Vagina (tissue), 2 donors: ENCODE measurements around the gene IKBKE. TPM values are rescaled to one million over a fixed set of nuclear protein-coding genes. Genes with fewer than 3 reads are reported as not detected.

ENCODE experiments used
- DNase-seq, 2 donors: peaks; one replicate each; pipeline ENCODE4 v3.0.0-alpha.2; 2017; ENCODE audit errors: extremely low spot score in 2 of 2
- H3K27ac ChIP-seq: fragments of 200-600 bp; sonication (generic); one replicate; pipeline ENCODE4 v1.5.1; 2019
- H3K27me3 ChIP-seq: fragments of 200-600 bp; sonication (generic); one replicate; pipeline ENCODE4 v1.5.1; 2019
- H3K36me3 ChIP-seq, 2 donors: fragments of 200-600 bp; sonication (generic); one replicate each; pipeline ENCODE4 v1.5.1; 2017 to 2019
- H3K4me1 ChIP-seq: fragments of 200-600 bp; sonication (generic); one replicate; pipeline ENCODE4 v1.5.1; 2019
- H3K4me3 ChIP-seq, 2 donors: fragments of 200-600 bp; sonication (generic); 1 replicate in 1 of 2; 2 replicates in 1 of 2; pipeline ENCODE4 v1.5.1; 2016 to 2019
- H3K9me3 ChIP-seq: fragments of 200-600 bp; sonication (generic); one replicate; pipeline ENCODE4 v1.5.1; 2019
- CTCF ChIP-seq, 3 experiments: fragments of 450-650 bp in 2 of 3; fragments of 200-600 bp in 1 of 3; sonication (generic) in 1 of 3; IDR thresholded peaks; one replicate each; pipeline ENCODE4 v1.5.1; 2017 to 2019; ENCODE audit warnings: antibody characterized with exemption in 3 of 3, mild to moderate bottlenecking in 2 of 3, moderate library complexity in 2 of 3
- POLR2A ChIP-seq, 2 donors: fragments of 450-650 bp; IDR thresholded peaks; one replicate each; pipeline ENCODE4 v1.6.1; 2017; ENCODE audit warnings: antibody characterized with exemption in 2 of 2, mild to moderate bottlenecking in 2 of 2, moderate library complexity in 2 of 2
- POLR2AphosphoS5 ChIP-seq, 2 donors: sonication (generic); formaldehyde crosslinking; IDR thresholded peaks; one replicate each; pipeline ENCODE4 v1.9.0; 2017; ENCODE audit warnings: antibody characterized with exemption in 2 of 2, mild to moderate bottlenecking in 2 of 2, low read depth in 1 of 2; ENCODE audit not compliant: insufficient read depth in 1 of 2
- intact Hi-C: fragments of 100-400 bp; cut with DNase I; formaldehyde crosslinking; loops from one replicate; pipeline ENCODE4 v1.15.1; 2023
- total RNA-seq: library from RNA; depleted of rRNA; stranded (reverse); fragments of >200 nt; gene quantifications from one replicate; pipeline ENCODE4 v1.2.3, GENCODE V29; 2016

The IKBKE gene
- total RNA-seq, 1 donor from 2014 or later: 10.1 TPM

- H3K4me1 ChIP-seq: peaks cover 23% of the 10 kb centered on the region
Observed at GRCh38 chr1:206457408-206458120, 12.7 kb upstream of the IKBKE start.

GRCh38 chr1:206459703-206460102 lies 10.6 kb upstream of the IKBKE start:
- no peak for TF ChIP-seq POLR2A (IDR thresholded peaks at IDR 0.05)
- TF ChIP-seq CTCF (IDR thresholded peaks at IDR 0.05): no peak
- no peak for TF ChIP-seq POLR2AphosphoS5 (IDR thresholded peaks at IDR 0.05; ENCODE audit: insufficient read depth in 1 of 2, low read depth in 1 of 2)
- intact Hi-C loops: no loop called here
- Histone ChIP-seq H3K4me1 (peaks cover 37% of the 10 kb centered on the region), H3K27ac (no peak overlapping the region), H3K4me3 (no peak overlapping the region), H3K27me3 (no peaks in the 10 kb centered on the region), H3K36me3 (peaks cover 0 to 16% of the 10 kb centered on the region in 2 donors), H3K9me3 (no peaks in the 10 kb centered on the region)
- DNase-seq: no peak

More at GRCh38 chr1:206457408-206458120, 12.7 kb upstream of the IKBKE start:
- Histone ChIP-seq H3K9me3 (no peaks in the 10 kb centered on the region), H3K4me3 (no peak overlapping the region), H3K36me3 (peaks cover 0 to 23% of the 10 kb centered on the region in 2 donors), H3K27ac (no peak overlapping the region), H3K27me3 (no peaks in the 10 kb centered on the region)
- DNase-seq: no peak
- intact Hi-C loops: no loop called here
- TF ChIP-seq POLR2A (IDR thresholded peaks at IDR 0.05) (no peak), CTCF (IDR thresholded peaks at IDR 0.05) (no peak), POLR2AphosphoS5 (IDR thresholded peaks at IDR 0.05; ENCODE audit: insufficient read depth in 1 of 2, low read depth in 1 of 2) (no peak)

GRCh38 chr1:206460836-206461426 lies 9.3 kb upstream of the IKBKE start:
- H3K27ac ChIP-seq: peak overlapping the region; percentile 3
- intact Hi-C loops: no loop called here

GRCh38 chr1:206461602-206462455 lies 8.4 kb upstream of the IKBKE start:
- peak; percentile 59 to 87 (median 77) for TF ChIP-seq CTCF (IDR thresholded peaks at IDR 0.05)
- TF ChIP-seq POLR2AphosphoS5 (IDR thresholded peaks at IDR 0.05; ENCODE audit: insufficient read depth in 1 of 2, low read depth in 1 of 2): peak in 1 of 2 donors; percentile 57
- TF ChIP-seq POLR2A (IDR thresholded peaks at IDR 0.05): no peak
- DNase-seq: no peak
- Histone ChIP-seq H3K36me3 (peaks cover 0 to 7% of the 10 kb centered on the region in 2 donors), H3K9me3 (no peaks in the 10 kb centered on the region), H3K27me3 (no peaks in the 10 kb centered on the region), H3K4me3 (no peak overlapping the region), H3K27ac (peak overlapping the region; percentile 3), H3K4me1 (peaks cover 27% of the 10 kb centered on the region)
- intact Hi-C loops: no loop called here

More at GRCh38 chr1:206460836-206461426, 9.3 kb upstream of the IKBKE start:
- H3K27me3 ChIP-seq: no peaks in the 10 kb centered on the region
- H3K9me3 ChIP-seq: no peaks in the 10 kb centered on the region
- no peak overlapping the region for H3K4me3 ChIP-seq
- H3K36me3 ChIP-seq: peaks cover 0 to 7% of the 10 kb centered on the region in 2 donors
- DNase-seq: no peak
- H3K4me1 ChIP-seq: peaks cover 36% of the 10 kb centered on the region
- TF ChIP-seq POLR2AphosphoS5 (IDR thresholded peaks at IDR 0.05; ENCODE audit: insufficient read depth in 1 of 2, low read depth in 1 of 2): no peak
- no peak for TF ChIP-seq POLR2A (IDR thresholded peaks at IDR 0.05)
- TF ChIP-seq CTCF (IDR thresholded peaks at IDR 0.05): no peak
